LHCN-M2 (cell line): Measurements from ENCODE around the gene PFKP. TPM values are rescaled to one million over a fixed set of nuclear protein-coding genes. Genes with fewer than 3 reads are reported as not detected.

Experiments
- DNase-seq: peaks from one replicate; pipeline ENCODE4 v3.0.0-alpha.2; 2012; ENCODE audit warnings: low read depth
- polyA plus RNA-seq: library from polyadenylated mRNA; unstranded; fragments of >200 nt; gene quantifications from one replicate; pipeline ENCODE4 v1.2.1, GENCODE V29; 2012; ENCODE audit warnings: missing spikeins
- total RNA-seq: library from RNA; depleted of rRNA; stranded (reverse); fragments of >200 nt; gene quantifications from 2 replicates; pipeline ENCODE4 v1.2.3, GENCODE V29; 2014; rRNA removed

The PFKP gene
- total RNA-seq = 174 and 216 TPM in 2 replicates
- polyA plus RNA-seq = 166 TPM

- no peak for DNase-seq
Observed at GRCh38 chr10:3067118-3067858, at the start of gene PFKP. Gene PFKP (plus strand): TSS chr10:3067548. CDS start chr10:3067596, 48 bp downstream.

- DNase-seq = no peak
Observed at GRCh38 chr10:3018247-3018646, 49.1 kb upstream of the PFKP start.

- DNase-seq = no peak
Observed at GRCh38 chr10:3020311-3020710, 47.0 kb upstream of the PFKP start.

- no peak for DNase-seq
Observed at GRCh38 chr10:3020881-3021280, 46.5 kb upstream of the PFKP start.

GRCh38 chr10:3022027-3022426 lies 45.3 kb upstream of the PFKP start:
- no peak for DNase-seq

GRCh38 chr10:3023892-3024291 lies 43.5 kb upstream of the PFKP start:
- DNase-seq = no peak

GRCh38 chr10:3025026-3025683 lies 42.2 kb upstream of the PFKP start:
- DNase-seq = no peak

- DNase-seq = no peak
Observed at GRCh38 chr10:3027866-3028265, 39.5 kb upstream of the PFKP start.

GRCh38 chr10:3028441-3028840 lies 38.9 kb upstream of the PFKP start:
- no peak for DNase-seq

- DNase-seq = no peak
Observed at GRCh38 chr10:3030765-3031164, 36.6 kb upstream of the PFKP start.

- no peak for DNase-seq
Observed at GRCh38 chr10:3031490-3031889, 35.9 kb upstream of the PFKP start.

GRCh38 chr10:3033925-3034324 lies 33.4 kb upstream of the PFKP start:
- DNase-seq = no peak

GRCh38 chr10:3034616-3035015 lies 32.7 kb upstream of the PFKP start:
- no peak for DNase-seq

- DNase-seq = no peak
Observed at GRCh38 chr10:3036155-3037021, 31.0 kb upstream of the PFKP start.

- no peak for DNase-seq
Observed at GRCh38 chr10:3037182-3037581, 30.2 kb upstream of the PFKP start.

GRCh38 chr10:3040069-3040468 lies 27.3 kb upstream of the PFKP start:
- no peak for DNase-seq

GRCh38 chr10:3042589-3042988 lies 24.8 kb upstream of the PFKP start:
- no peak for DNase-seq

- peak; percentile 71 for DNase-seq
Observed at GRCh38 chr10:3043512-3044368, 23.6 kb upstream of the PFKP start.

- DNase-seq = peak; percentile 73
Observed at GRCh38 chr10:3045471-3046209, 21.7 kb upstream of the PFKP start.

GRCh38 chr10:3046210-3046779 lies 21.1 kb upstream of the PFKP start:
- no peak for DNase-seq
